Measurements from ENCODE around the gene MYO6. TPM values are rescaled to one million over a fixed set of nuclear protein-coding genes. Genes with fewer than 3 reads are reported as not detected.
A peak's percentile ranks its signal among the peaks of the same experiment; 100 is the strongest.

Gene MYO6
- total and polyA plus RNA-seq, 2 experiments from 2014 or later, result 39.8 to 71.1 TPM

DNA sequence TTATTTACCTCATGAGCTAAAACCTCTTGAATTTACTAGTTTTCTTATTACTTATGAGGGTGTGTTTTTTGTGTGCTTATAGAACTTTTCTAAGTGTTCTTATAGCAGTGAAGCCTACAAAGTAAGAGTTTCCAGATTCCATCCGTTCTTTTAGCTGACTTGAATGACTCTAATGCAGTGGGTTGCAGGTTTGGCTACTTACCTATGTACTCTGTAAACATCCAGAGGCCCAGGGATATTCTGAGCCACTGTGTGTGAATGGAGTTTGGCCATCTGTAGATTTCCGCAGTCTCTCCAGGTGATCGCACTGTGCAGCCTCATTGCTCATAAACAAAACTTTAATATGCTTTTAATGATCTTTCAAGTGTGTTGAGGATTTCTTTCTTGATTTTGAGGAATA, 157.8 kb downstream of the MYO6 start:
- Histone ChIP-seq H3K27me3 (no peaks in the 10 kb centered on the region), H2AFZ (no peak overlapping the region), H3K27ac (no peak overlapping the region), H3K79me2 (no peaks in the 10 kb centered on the region), H3K4me3 (no peak overlapping the region), H3K4me2 (no peak overlapping the region), H3K9me3 (ENCODE audit: low read depth) (no peaks in the 10 kb centered on the region), H3K9me2 (replicated peaks; ENCODE audit: insufficient read depth) (no peaks in the 10 kb centered on the region), H4K20me1 (ENCODE audit: insufficient read depth, poor library complexity, severe bottlenecking) (no peaks in the 10 kb centered on the region), H3K4me1 (ENCODE audit: insufficient read depth) (peaks cover 2% of the 10 kb centered on the region), H3K36me3 (replicated peaks; ENCODE audit: insufficient read depth, low read depth) (no peaks in the 10 kb centered on the region)
- DNase-seq (ENCODE audit: low spot score), result peak; percentile 13
- WGBS (ENCODE audit: low lambda C conversion rate, missing lambda C conversion rate), result 59% methylated on average over 3 of the region's 3 CpGs
- TF ChIP-seq, protein P1, sequence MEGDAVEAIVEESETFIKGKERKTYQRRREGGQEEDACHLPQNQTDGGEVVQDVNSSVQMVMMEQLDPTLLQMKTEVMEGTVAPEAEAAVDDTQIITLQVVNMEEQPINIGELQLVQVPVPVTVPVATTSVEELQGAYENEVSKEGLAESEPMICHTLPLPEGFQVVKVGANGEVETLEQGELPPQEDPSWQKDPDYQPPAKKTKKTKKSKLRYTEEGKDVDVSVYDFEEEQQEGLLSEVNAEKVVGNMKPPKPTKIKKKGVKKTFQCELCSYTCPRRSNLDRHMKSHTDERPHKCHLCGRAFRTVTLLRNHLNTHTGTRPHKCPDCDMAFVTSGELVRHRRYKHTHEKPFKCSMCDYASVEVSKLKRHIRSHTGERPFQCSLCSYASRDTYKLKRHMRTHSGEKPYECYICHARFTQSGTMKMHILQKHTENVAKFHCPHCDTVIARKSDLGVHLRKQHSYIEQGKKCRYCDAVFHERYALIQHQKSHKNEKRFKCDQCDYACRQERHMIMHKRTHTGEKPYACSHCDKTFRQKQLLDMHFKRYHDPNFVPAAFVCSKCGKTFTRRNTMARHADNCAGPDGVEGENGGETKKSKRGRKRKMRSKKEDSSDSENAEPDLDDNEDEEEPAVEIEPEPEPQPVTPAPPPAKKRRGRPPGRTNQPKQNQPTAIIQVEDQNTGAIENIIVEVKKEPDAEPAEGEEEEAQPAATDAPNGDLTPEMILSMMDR (IDR thresholded peaks at IDR 0.05; ENCODE audit: poor library complexity), result no peak
- TF ChIP-seq EZH2 (IDR thresholded peaks at IDR 0.05; ENCODE audit: borderline replicate concordance), result no peak
- TF ChIP-seq EZH2phosphoT487 (IDR thresholded peaks at IDR 0.05; ENCODE audit: low read depth, severe bottlenecking, unreplicated experiment), result no peak

DNA sequence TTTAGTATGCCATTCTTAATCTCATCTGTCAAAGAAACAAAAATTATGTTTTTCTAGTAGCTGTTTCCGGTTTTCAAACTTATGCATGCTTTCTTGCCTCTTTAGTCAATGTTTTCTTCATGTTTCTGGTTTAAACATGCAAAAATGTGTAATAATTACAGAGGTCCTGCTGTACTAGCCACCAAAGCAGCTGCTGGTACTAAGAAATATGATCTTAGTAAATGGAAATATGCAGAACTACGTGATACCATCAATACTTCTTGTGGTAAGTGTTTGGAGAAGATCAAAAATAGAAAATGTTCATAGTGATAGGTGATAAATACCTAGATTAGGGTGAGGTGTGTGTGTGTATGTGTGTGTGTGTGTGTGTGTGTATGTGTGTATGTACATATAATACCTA, 158.4 kb downstream of the MYO6 start:
- H3K36me3 ChIP-seq (replicated peaks; ENCODE audit: insufficient read depth, low read depth), result no peaks in the 10 kb centered on the region
- no peaks in the 10 kb centered on the region for H4K20me1 ChIP-seq (ENCODE audit: insufficient read depth, poor library complexity, severe bottlenecking)
- no peak overlapping the region for H2AFZ ChIP-seq
- 74% methylated on average over 2 of the region's 2 CpGs for WGBS (ENCODE audit: low lambda C conversion rate, missing lambda C conversion rate)
- H3K4me2 ChIP-seq, result no peak overlapping the region
- H3K27ac ChIP-seq, result no peak overlapping the region
- no peaks in the 10 kb centered on the region for H3K9me2 ChIP-seq (replicated peaks; ENCODE audit: insufficient read depth)
- no peak for DNase-seq (ENCODE audit: low spot score)
- no peak overlapping the region for H3K4me3 ChIP-seq
- H3K27me3 ChIP-seq, result no peaks in the 10 kb centered on the region
- H3K9me3 ChIP-seq (ENCODE audit: low read depth), result no peaks in the 10 kb centered on the region
- peaks cover 2% of the 10 kb centered on the region for H3K4me1 ChIP-seq (ENCODE audit: insufficient read depth)
- TF ChIP-seq EZH2phosphoT487 (IDR thresholded peaks at IDR 0.05; ENCODE audit: low read depth, severe bottlenecking, unreplicated experiment) (no peak), EZH2 (IDR thresholded peaks at IDR 0.05; ENCODE audit: borderline replicate concordance) (no peak)
- TF ChIP-seq, protein P1 (IDR thresholded peaks at IDR 0.05; ENCODE audit: poor library complexity), result no peak
- no peaks in the 10 kb centered on the region for H3K79me2 ChIP-seq

DNA sequence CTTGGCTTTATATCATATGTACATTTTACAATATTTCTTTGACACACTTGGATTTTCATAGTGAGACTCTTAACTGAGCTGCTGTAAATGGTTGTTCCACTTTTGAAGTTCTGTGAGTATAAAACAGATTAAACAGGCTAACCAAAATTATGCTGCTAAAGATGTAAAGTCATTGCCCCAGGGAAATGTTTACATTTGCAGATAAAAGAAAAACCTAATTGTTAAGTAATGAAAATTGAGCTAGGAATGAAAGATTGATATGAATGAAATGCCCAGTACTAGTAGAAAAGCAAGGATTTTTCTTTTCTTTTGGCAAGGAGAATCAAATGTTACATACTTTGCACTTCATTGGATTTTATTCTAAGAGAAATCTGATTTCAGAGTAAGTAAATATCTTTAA, 164.0 kb downstream of the MYO6 start:
- Histone ChIP-seq H3K27me3 (no peaks in the 10 kb centered on the region), H2AFZ (no peak overlapping the region), H3K27ac (no peak overlapping the region), H3K36me3 (replicated peaks; ENCODE audit: insufficient read depth, low read depth) (no peaks in the 10 kb centered on the region), H3K9me2 (replicated peaks; ENCODE audit: insufficient read depth) (no peaks in the 10 kb centered on the region), H3K79me2 (no peaks in the 10 kb centered on the region), H3K4me3 (no peak overlapping the region), H3K9me3 (ENCODE audit: low read depth) (no peaks in the 10 kb centered on the region), H3K4me1 (ENCODE audit: insufficient read depth) (no peaks in the 10 kb centered on the region), H3K4me2 (no peak overlapping the region), H4K20me1 (ENCODE audit: insufficient read depth, poor library complexity, severe bottlenecking) (no peaks in the 10 kb centered on the region)
- no peak for DNase-seq (ENCODE audit: low spot score)
- TF ChIP-seq, protein P1 (IDR thresholded peaks at IDR 0.05; ENCODE audit: poor library complexity), result no peak
- TF ChIP-seq EZH2phosphoT487 (IDR thresholded peaks at IDR 0.05; ENCODE audit: low read depth, severe bottlenecking, unreplicated experiment), result no peak
- no peak for TF ChIP-seq EZH2 (IDR thresholded peaks at IDR 0.05; ENCODE audit: borderline replicate concordance)

DNA sequence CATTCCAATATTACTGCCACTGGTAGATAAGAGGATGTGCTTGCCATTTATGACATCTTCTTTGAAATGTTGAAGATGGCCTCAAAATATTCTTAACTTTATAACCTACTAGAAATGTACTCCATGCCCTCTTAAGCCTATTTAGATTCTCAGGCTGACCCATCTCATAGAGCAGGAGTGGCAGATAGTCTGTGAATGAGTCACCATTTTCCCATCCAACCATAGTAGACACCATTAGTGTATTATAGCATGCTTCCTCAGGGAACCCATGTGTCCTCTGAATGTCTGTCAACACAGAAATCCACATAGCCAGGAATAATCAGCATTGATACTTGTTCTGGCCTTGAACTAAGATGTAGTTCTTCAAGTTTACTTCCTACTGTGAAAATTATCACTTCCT, 173.2 kb downstream of the MYO6 start:
- H3K9me3 ChIP-seq (ENCODE audit: low read depth), result no peaks in the 10 kb centered on the region
- DNase-seq (ENCODE audit: low spot score), result no peak
- H3K36me3 ChIP-seq (replicated peaks; ENCODE audit: insufficient read depth, low read depth), result no peaks in the 10 kb centered on the region
- H3K9me2 ChIP-seq (replicated peaks; ENCODE audit: insufficient read depth), result no peaks in the 10 kb centered on the region
- no peaks in the 10 kb centered on the region for H3K27me3 ChIP-seq
- H3K27ac ChIP-seq, result no peak overlapping the region
- no peaks in the 10 kb centered on the region for H3K79me2 ChIP-seq
- H2AFZ ChIP-seq, result no peak overlapping the region
- H3K4me2 ChIP-seq, result no peak overlapping the region
- H3K4me1 ChIP-seq (ENCODE audit: insufficient read depth), result no peaks in the 10 kb centered on the region
- TF ChIP-seq, protein P1 (IDR thresholded peaks at IDR 0.05; ENCODE audit: poor library complexity), result no peak
- TF ChIP-seq EZH2 (IDR thresholded peaks at IDR 0.05; ENCODE audit: borderline replicate concordance), result no peak
- TF ChIP-seq EZH2phosphoT487 (IDR thresholded peaks at IDR 0.05; ENCODE audit: low read depth, severe bottlenecking, unreplicated experiment), result no peak
- no peaks in the 10 kb centered on the region for H4K20me1 ChIP-seq (ENCODE audit: insufficient read depth, poor library complexity, severe bottlenecking)
- H3K4me3 ChIP-seq, result no peak overlapping the region
